Activated T-cell treated with anti-CD3 and anti-CD28 coated beads for 1 hour (primary cell): ENCODE data around the gene PLD5.
"Not testable (repeated sequence)": the region's sequence is repeated elsewhere in the genome, so short reads cannot be mapped to it uniquely, and the experiment has no call there.

ENCODE experiments used
- DNase-seq: peaks from one replicate; pipeline ENCODE4 v3.0.0-alpha.2; 2020; ENCODE audit warnings: low read depth

Gene PLD5

DNA sequence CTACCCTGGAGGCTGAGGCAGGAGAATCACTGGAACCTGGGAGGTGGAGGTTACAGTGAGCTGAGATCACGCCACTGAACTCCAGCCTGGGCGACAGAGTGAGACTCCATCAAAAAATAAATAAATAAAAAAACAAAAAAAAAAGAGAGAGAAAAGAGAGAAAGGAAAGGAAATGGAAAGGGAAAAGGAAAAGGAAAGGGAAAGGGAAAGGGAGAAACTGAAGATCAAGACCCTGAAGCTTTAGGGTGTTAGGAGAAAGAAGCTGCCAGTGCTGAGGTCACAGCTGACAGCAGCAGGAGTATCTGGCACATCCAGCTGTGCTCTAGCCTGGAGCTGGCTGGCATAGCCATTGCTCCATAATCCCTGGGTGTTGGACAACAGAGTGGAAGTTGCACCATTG is 257.5 kb downstream of the PLD5 start:
- not testable (repeated sequence) for DNase-seq

DNA sequence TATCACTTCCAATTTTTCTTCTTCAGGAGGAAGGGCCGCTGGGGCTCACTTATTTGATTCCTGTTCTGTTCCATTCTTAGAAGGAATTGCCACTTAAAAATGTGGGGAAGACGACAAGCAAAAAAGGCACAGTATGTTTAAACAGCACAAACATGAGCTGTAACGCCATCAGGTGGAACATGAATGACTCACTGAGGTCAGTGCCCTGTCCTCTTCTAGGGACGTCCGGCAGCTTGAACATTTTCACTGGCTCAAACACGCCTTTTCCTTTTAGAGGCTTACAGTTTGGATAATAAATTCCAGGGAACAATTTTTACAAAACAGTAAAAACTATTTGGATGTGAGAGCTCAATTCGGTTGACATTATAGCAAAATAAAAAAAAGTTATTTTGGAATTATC is 260.1 kb downstream of the PLD5 start:
- DNase-seq: not testable (repeated sequence)

DNA sequence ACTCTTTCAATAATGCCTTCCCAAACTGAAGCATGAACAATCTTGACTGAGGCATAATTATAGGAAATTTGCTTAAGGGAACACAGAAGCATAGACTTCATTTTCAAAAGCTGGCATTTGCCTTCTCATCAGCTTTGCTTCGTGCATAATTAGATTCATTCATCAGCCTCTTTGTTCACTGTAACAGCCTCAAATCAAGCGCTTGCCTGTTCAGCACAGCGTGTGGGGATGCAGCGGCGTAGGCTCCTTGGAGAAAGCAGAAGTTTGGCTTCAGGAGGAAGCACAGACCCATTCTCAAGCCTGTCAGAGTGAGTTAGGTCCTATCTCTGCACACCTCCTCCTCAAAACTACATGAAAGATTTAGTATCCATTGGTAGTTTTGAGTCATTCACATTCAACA is 279.2 kb downstream of the PLD5 start:
- DNase-seq: no peak

DNA sequence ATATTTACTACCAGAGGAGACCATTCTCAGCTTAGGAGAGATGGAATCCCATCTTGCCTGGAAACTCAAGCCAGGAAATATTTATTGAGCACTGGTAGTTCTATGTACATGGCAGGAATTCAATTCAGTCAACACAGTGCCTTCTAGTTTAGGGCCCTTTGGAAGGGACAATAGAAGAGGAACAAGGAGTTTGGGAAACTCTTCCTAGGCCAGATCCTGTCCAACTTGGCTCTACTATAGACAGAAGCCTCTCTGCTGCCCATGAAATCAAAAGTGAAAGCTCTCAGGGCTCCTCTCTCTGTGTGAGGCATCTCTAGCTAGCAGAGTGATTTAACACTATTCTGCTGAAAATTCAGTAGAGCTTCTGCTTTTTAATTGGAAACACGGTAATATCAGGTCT is 281.0 kb downstream of the PLD5 start:
- DNase-seq: no peak

DNA sequence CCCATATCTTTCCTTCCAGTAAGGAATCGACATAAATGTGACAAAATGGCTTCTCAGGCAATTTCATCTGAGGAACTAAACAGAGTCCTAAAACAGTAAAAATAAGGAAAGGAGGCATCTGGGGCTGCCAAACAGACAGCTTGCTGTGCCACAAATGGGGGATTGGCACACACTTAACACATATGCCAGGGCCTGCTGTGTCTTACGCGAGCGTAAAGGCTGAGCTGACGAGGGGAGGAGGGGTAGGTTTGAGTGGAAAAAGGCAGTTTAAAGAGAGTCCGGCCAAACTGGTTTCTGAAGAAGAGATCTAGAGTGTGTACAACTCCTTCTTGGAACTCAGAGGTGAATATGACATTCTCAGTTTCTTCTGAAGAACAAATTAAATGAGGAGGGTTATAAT is 281.5 kb downstream of the PLD5 start:
- no peak for DNase-seq

DNA sequence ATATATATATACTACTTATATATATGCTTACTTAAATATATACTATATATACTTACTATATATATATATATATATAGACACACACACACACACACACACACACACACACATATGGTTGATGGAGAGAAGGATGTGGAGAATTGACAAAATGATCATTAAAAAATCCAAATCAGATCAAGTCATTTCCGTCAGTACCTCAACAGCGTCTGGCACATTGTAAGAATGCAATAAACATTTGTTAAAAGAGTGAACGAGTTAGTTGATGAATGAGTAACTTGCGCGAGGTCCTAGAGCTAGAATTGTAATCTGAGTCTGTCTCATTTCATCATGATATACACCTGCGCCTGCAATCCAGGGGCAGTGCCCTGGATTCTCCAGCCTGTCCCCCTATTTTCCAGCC is 282.6 kb downstream of the PLD5 start:
- DNase-seq: no peak

DNA sequence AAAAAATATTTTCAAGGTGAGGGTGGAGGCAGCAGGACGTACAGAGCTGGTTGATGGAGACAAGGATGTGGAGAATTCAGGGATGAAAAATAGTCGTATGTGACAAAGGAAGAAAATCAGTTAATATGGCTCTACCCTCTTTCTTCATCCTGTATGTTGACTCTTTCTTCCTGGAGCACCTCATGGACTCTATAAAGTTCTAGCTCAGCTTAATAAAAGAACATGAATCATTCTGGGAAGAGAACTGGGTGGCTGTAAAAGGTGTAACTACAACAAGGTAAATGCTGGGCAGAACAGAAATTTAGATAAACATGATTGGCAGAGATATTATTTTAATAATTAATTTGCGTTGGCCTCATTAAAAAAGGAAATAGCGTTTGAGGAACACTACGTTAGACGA is 283.8 kb downstream of the PLD5 start:
- DNase-seq: no peak

DNA sequence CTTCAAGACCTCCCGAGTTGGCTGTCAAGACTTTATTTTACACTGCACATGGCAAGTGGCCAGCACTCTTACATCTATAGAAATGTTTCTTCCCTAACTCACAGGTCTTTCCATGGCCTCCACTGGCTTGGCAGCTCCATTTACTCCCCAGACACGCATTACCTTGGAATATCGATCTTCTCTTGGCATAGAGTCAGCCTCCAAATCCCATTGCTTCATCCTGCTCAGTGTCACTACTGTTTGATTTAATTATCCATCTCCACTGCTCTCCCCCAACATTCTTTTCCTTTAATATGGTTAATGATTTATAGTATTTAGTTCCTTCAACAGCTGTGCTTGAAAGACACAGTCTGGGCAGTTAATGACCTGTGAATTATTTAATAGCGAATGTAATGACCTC is 284.4 kb downstream of the PLD5 start:
- no peak for DNase-seq

DNA sequence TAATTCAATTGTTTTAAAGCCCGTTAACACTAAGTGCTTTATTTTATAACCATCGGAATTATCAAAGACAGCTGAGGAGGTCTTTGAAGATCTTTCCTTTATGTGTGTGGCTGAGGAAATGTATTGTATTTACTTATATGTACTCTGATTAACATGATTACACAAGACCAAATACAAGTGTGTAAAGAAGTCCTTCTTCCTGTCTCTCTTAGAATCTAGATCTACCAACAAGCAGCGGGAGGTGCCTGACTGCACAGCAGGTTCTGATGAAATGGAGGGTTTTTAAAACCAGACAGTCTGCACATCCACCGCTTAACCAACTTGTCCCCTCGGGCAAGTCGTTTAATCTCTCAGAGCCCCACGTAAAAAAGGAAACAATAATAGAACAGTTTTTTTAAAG is 285.1 kb downstream of the PLD5 start:
- no peak for DNase-seq

DNA sequence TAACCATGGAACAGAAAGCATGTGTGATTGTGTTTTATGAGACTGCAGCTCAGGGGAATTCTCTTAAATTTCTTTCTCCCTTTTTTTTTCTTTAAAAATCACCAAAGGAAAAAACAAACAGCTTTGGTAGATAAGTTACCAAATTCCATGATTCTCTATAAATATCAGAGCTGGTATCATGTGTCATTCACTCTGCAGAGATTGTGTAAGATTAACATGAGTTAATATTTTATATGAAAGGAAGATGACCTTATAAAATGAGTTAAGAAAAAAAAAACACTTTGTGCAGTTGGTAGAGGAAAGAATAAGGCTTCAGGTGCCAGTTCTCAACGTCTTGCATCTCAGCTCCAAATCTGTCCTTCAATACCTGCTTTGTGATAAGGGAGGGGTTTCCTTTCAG is 287.4 kb downstream of the PLD5 start:
- DNase-seq: no peak

DNA sequence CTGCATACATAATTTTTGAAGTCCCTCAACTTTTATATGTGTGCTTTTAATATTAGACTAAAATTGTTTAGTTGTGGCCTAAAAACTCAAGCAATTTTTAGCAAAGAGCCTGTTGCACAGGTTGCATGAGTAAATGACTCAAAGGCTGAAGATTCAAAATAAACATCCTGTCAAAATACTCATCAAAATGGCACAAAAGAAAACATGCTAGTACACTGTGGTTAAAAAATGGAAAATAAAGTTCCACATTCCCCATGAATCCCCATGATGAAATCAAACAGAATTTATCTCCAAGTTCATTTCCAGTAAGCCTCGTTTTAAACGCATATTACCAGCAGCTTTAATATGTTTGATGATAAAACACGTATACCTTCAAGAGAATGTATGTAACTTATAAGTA is 295.5 kb downstream of the PLD5 start:
- no peak for DNase-seq

DNA sequence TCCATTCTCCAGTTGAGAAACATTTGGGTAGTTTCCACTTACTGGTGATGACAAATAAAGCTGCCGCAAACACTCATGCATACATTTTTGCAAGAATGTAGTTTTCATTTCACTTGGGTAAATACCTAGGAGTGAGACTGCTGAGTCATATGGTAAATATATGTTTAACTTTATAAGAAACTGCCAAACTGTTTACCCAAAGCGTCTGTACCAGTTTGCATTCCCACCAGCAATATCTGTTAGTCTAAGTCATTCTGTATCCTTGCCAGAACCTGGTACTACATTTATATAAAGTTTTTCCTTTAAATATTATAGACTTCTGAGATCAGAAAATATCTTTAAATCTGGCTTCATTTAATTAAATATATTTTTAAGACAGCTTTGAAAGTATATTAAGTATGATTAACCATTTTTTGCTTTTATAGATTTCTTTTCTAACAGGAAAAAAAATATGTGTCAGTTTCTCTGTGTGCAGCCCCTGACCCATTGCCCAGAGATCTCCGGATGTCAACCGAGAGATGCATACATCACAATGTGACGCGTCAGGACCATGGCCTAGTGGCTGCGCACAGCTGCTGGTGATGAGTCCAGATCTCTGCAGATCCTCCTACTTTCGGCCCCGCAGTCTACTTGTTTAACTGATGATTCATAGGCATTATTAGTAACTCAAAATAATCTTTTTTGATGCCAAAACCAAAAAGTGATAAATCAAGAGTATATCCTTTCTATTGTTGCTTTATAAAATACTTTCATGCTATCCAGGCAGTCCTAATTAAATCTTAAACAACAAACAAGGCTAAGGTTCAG is 298.5 kb downstream of the PLD5 start:
- no peak for DNase-seq

DNA sequence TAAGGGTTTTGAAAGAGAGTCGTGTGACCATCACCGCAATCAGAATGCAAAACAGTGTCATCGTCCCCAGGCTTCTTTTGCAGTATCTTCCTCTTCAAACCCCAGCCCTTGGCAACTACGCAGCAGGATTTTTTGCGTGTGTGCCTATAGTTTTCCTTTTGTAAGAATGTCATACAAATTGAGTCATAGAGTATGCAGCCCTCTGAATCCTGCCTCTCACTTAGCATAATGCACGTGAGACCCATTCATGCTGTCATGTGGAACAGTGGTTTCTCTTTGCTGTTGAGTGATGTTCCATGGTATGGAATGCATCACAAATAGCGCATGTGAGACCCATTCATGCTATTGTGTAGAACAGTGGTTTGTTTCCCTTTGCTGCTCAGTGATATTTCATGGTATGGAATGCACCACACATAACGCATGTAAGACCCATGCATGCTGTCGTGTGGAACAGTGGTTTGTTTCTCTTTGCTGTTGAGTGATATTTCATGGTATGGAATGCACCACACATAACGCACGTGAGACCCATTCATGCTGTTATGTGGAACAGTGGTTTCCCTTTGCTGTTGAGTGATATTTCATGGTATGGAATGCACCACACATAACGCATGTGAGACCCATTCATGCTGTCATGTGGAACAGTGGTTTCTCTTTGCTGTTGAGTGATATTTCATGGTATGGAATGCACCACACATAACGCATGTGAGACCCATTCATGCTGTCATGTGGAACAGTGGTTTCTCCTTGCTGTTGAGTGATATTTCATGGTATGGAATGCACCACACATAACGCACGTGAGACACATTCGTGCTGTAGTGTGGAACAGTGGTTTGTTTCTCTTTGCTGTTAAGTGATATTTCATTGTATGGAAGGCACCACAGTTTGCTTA is 299.4 kb downstream of the PLD5 start:
- not testable (repeated sequence) for DNase-seq

DNA sequence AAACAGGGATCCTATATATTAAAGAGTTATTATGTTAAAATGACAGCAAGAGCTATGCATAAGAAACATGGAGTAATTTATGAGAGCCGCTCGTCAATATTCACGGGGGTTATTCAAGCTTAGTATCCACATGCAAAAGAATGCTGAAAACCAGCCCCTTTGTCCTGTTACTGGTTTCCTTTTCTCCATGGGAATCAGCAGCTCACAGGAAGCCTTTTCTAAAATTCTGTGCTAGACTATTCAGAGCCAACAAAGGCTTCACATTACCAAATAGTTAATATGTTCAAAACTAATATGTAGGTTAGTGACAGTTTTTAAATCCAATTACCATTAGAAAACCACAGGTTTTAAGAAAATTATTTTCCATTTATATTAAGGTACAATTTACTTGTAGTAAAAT is 300.0 kb downstream of the PLD5 start:
- no peak for DNase-seq

DNA sequence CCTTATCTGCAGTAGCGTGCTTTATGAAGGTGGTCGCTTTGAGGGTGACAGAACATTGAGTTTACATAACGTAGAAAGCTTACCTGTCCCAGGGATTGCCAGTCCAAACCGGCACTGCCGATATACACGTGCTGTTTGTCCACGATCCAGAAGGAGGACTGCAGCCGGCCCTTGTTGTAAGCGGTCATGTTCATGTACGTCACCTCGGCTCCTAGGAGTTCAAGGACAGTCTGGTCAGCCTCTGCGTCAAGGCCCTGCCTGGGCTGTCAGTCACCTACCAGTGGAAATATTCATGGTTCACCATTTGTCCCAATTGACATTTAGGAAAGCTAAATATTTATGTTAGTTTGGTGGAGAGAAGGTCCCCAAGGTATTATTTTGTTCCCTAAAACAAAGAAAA is 304.6 kb downstream of the PLD5 start:
- no peak for DNase-seq

DNA sequence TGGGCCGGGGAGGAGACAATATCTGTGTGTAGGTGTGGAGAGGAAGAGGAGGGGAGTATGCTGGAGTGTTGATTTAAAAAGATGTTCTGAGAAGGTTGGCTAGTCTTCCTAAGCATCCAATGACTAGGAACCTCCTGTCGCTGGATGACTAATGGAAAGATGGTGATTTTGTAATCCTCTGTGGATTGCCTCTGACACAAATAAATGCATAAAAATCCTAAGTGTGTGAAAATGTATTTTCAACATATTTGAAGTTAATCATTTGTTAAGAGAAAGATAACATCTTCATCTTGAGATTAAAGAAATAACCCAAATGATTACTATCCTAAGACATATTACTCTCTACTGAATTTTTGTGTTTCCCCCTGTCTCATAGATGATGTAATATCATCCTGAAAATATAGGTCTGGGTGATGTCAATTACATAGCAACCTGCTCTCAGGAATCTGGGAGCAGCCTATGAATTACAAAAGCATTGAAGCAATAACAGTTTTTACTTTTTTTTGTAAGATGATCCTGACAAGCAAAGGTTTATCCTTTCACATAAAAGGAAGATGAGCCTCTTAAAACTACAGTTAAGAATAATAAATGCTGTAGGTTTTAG is 305.1 kb downstream of the PLD5 start:
- no peak for DNase-seq

DNA sequence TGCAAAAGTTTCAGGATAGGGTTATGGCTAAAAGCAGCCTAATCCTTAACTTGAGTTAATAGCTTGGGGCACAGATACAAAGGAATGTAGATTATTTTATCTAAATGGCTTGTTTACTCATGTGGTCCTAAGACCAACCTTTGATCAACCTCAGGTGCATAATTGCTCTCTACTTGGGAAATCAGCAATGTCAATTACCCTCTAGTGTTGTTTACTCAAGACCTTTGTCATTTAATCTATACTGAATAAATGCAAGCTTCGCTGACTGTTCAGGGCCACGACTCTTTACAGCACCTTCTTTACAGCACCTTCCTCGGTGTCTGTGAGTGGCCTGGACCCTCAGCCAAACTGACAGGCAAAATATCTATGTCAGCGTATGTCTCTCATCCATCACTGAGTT is 308.1 kb downstream of the PLD5 start:
- no peak for DNase-seq

DNA sequence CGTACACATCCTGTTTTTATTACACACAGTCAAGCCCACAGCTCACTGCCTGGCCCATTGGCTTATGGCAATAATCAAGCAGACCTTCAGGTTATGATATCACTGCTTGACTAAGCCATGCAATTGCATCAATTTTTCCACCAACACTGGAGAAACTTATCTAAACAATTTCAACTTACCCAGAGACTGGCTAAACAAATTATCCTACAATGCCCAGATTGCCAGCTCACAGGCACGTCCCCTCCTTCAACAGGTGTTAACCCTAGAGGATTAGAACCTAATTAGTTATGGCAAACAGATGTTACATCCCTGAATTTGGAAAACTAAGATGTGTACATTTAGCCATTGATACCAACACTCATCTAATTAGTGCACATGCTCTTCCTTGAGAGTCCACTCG is 310.0 kb downstream of the PLD5 start:
- not testable (repeated sequence) for DNase-seq

DNA sequence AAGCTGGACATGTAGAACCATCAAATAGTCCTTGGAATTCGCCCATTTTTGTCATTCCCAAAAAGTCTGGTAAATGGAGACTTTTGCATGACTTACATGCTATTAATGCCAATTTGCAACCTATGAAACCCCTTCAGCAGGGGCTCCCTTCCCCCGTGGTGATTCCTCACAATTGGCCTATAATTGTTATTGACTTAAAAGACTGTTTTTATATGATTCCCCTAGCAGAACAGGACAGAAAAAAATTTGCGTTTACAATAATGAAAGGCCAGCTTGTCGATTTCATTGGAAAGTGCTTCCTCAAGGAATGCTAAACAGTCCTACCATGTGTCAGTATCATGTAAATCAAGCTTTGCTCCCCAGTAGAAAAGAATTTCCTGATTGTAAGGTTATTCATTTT is 311.5 kb downstream of the PLD5 start:
- DNase-seq: not testable (repeated sequence)

DNA sequence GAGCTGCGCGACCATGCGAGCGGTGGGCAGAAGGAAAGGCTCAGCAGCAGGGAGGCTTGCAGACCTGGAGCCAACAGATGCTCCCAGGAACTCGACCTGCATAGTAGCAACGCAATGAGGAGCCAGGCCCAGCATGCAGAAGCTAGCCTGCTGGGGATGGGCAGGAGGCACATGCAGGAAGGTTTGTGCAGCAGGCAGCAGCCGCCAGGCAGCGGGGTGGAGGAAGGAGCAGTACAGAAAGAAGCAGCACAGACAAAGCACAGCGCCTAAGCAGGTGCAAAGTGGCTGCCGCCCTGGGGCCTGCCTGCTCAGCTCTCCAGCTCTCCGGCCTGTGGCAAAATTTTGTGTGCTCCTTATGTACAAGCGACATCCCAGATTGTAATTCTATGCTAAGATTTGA is 312.1 kb downstream of the PLD5 start:
- DNase-seq: no peak

DNA sequence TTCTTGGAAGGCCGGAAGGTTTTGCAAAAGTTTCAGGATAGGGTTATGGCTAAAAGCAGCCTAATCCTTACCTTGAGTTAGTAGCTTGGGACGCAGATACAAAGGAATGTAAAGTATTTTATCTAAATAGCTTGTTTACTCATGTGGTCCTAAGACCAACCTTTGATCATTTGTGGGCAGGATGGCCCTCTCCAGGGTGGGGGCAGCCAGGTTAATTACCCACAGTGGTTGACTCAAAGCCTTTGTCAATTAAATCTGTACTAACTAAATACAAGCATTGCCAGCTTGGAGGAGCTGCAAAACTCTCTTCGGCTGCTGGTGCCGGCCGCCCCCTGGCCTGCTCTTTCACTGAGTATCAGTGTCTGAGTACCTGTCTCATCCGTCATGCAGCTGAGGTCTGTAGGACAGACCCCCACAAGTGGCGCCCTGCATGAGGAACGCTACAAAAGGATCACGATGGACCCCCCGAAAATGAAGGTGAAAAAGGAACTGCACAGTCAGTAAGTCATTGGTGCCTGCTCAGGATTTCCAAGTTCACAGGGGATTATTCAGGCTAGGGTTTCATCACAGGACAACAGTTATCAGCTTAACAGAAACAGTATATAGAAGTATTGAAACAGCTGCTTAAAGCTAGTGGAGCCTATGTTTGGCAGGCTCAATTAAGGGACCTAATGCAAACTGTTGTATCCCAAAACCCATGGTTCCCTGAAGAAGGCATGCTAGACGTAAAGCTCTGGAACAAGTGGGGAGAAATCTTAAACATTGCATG is 313.1 kb downstream of the PLD5 start:
- no peak for DNase-seq

DNA sequence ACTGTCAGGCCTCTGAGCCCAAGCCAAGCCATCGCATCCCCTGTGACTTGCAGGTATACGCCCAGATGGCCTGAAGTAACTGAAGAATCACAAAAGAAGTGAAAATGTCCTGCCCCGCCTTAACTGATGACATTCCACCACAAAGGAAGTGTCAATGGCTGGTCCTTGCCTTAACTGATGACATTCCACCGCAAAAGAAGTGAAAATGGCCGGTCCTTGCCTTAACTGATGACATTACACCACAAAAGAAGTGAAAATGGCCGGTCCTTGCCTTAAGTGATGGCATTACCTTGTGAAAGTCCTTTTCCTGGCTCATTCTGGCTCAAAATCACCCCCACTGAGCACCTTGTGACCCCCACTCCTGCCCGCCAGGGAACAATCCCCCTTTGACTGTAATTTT is 314.2 kb downstream of the PLD5 start:
- not testable (repeated sequence) for DNase-seq
